Cardiac fibroblast (primary cell): ENCODE measurements around the gene HCN3.

Experiments
- DNase-seq, 2 donors: peaks; one replicate each; pipeline versions ENCODE4 v3.0.0 to v3.0.0-alpha.2; 2010; ENCODE audit warnings: low read depth in 2 of 2
- H3K4me3 ChIP-seq, 2 donors: replicated peaks in 1 of 2; 1 replicate in 1 of 2; 2 replicates in 1 of 2; pipeline ENCODE4 v1.5.1; 2011; ENCODE audit warnings: low read depth in 2 of 2, low read length in 2 of 2, mild to moderate bottlenecking in 2 of 2, moderate library complexity in 1 of 2
- CTCF ChIP-seq: IDR thresholded peaks from one replicate; pipeline ENCODE4 v1.5.1; 2011; ENCODE audit warnings: low read depth, mild to moderate bottlenecking, low read length, inconsistent platforms

The HCN3 gene

GRCh38 chr1:155255243-155256007 lies 21.8 kb upstream of the HCN3 start, which contains the start of gene ENTREP3:
Gene ENTREP3, minus strand, starts transcription at chr1:155255483. Its CDS starts 606 bp downstream, at chr1:155254877.
- peak; percentile 77 to 87 for DNase-seq
- no peak for TF ChIP-seq CTCF
- peak within 1 kb of the TSS; percentile 76 to 81 for H3K4me3 ChIP-seq

GRCh38 chr1:155256058-155256852 lies 21.0 kb upstream of the HCN3 start:
- no peak for DNase-seq
- peak overlapping the region in 1 of 2 donors; percentile 76 for H3K4me3 ChIP-seq
- no peak for TF ChIP-seq CTCF

- no peak overlapping the region for H3K4me3 ChIP-seq
- no peak for DNase-seq
- TF ChIP-seq CTCF: no peak
Measured at GRCh38 chr1:155260276-155260675, 17.0 kb upstream of the HCN3 start.

GRCh38 chr1:155261493-155261851 lies 15.8 kb upstream of the HCN3 start:
- DNase-seq: no peak
- no peak for TF ChIP-seq CTCF
- H3K4me3 ChIP-seq: peak overlapping the region; percentile 71 to 97

GRCh38 chr1:155261852-155262673 lies 15.2 kb upstream of the HCN3 start, which contains the start of gene SCAMP3:
Gene SCAMP3, minus strand, starts transcription at chr1:155262360. Its CDS starts 209 bp downstream, at chr1:155262151.
- no peak for TF ChIP-seq CTCF
- peak; percentile 99 for DNase-seq
- peak within 1 kb of the TSS; percentile 71 to 97 for H3K4me3 ChIP-seq

GRCh38 chr1:155263067-155263466 lies 14.2 kb upstream of the HCN3 start:
- no peak for DNase-seq
- TF ChIP-seq CTCF: no peak
- H3K4me3 ChIP-seq: no peak overlapping the region
